Stomach smooth muscle (tissue), 2 donors: ENCODE results near the gene SMYD3.

Experiments used
- H3K27ac ChIP-seq: one replicate; pipeline ENCODE4 v1.7.0; 2013; ENCODE audit warnings: mild to moderate bottlenecking, low read length, inconsistent platforms
- H3K27me3 ChIP-seq, 2 donors: one replicate each; pipeline ENCODE4 v1.7.0; 2013; ENCODE audit warnings: low read length in 2 of 2; ENCODE audit not compliant: insufficient read depth in 2 of 2, control insufficient read depth in 1 of 2
- H3K36me3 ChIP-seq, 2 donors: one replicate each; pipeline ENCODE4 v1.7.0; 2013; ENCODE audit warnings: low read length in 2 of 2; ENCODE audit not compliant: control insufficient read depth in 2 of 2, insufficient read depth in 2 of 2
- H3K4me1 ChIP-seq: one replicate; pipeline ENCODE4 v1.7.0; 2013; ENCODE audit warnings: low read length; ENCODE audit not compliant: control insufficient read depth, insufficient read depth
- H3K4me3 ChIP-seq, 2 donors: one replicate each; pipeline ENCODE4 v1.7.0; 2013; ENCODE audit warnings: low read length in 2 of 2
- H3K9ac ChIP-seq, 2 donors: one replicate each; pipeline ENCODE4 v1.7.0; 2013; ENCODE audit warnings: low read length in 2 of 2, mild to moderate bottlenecking in 1 of 2
- H3K9me3 ChIP-seq, 2 donors: one replicate each; pipeline ENCODE4 v1.7.0; 2013; ENCODE audit warnings: low read length in 2 of 2; ENCODE audit not compliant: control insufficient read depth in 2 of 2
- donor health status: healthy.
- donor health status: Pancreatic carcinoma.

SMYD3 gene

DNA sequence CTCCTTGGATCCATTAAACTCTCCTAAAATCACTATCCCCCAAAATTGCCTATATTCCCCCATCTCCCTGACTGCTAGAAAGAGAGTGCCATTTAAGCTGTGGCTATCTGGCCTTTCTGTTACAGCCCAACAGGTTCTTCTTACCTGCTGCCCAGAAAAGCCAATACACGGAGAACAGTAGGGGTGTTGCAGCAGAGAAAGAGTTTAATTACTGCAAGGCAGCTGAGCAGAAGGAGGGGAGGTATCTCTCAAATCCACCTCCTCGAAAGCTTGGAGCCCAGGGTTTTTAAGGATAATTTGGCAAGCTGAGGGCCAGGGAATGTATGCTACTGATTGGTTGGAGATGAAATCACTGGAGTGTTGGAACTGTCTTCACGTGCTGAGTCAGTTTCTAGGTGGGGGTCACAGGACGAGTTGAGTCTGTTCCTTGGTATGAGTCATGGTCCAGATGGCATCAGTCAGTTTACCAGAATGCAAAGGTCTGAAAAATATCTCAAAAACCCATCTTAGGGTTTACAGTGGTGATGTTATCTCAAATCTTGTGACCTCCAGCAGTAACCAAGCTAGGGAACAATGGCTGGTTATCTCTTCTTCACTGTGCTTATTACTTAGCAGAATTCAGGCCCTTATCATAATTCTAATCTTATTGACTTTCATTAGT is 89.8 kb downstream of the SMYD3 start:
- H3K36me3 ChIP-seq: no peaks in the 10 kb centered on the region
- H3K4me1 ChIP-seq: no peaks in the 10 kb centered on the region
- no peaks in the 10 kb centered on the region for H3K9me3 ChIP-seq
- H3K9ac ChIP-seq: no peak overlapping the region
- H3K4me3 ChIP-seq: no peak overlapping the region
- H3K27ac ChIP-seq: no peak overlapping the region
- no peaks in the 10 kb centered on the region for H3K27me3 ChIP-seq

- Histone ChIP-seq H3K4me3 (no peak overlapping the region), H3K9me3 (no peaks in the 10 kb centered on the region), H3K27me3 (no peaks in the 10 kb centered on the region), H3K4me1 (no peaks in the 10 kb centered on the region), H3K36me3 (no peaks in the 10 kb centered on the region), H3K9ac (no peak overlapping the region), H3K27ac (no peak overlapping the region)
Observed at GRCh38 chr1:246416261-246416660, 90.8 kb downstream of the SMYD3 start.

GRCh38 chr1:246415028-246415427 is 92.1 kb downstream of the SMYD3 start:
- Histone ChIP-seq H3K9ac (no peak overlapping the region), H3K4me3 (no peak overlapping the region), H3K27ac (no peak overlapping the region), H3K9me3 (no peaks in the 10 kb centered on the region), H3K27me3 (no peaks in the 10 kb centered on the region), H3K36me3 (no peaks in the 10 kb centered on the region), H3K4me1 (no peaks in the 10 kb centered on the region)

DNA sequence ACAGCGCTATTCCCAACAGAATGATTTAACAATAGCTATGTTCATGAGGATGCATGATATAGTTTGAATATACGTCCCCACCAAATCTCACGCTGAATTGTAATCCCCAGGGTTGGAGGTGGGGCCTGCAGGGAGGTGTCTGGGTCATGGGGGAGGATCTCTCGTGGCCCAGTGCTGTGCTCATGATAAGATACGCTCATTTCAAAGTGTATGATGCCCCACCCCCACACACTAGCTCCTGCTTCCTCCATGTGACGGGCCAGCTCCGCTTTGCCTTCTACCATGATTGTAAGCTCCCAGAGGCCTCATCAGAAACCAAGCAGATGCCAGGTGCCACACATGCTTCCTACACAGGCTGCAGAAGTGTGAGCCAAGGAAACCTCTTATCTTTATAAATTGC is 93.6 kb downstream of the SMYD3 start:
- H3K9ac ChIP-seq: no peak overlapping the region
- H3K9me3 ChIP-seq: no peaks in the 10 kb centered on the region
- H3K27ac ChIP-seq: no peak overlapping the region
- H3K27me3 ChIP-seq: no peaks in the 10 kb centered on the region
- H3K4me3 ChIP-seq: no peak overlapping the region
- H3K36me3 ChIP-seq: no peaks in the 10 kb centered on the region
- H3K4me1 ChIP-seq: no peaks in the 10 kb centered on the region

GRCh38 chr1:246404078-246404477 is 103.0 kb downstream of the SMYD3 start:
- no peak overlapping the region for H3K27ac ChIP-seq
- no peaks in the 10 kb centered on the region for H3K36me3 ChIP-seq
- H3K9me3 ChIP-seq: no peaks in the 10 kb centered on the region
- no peak overlapping the region for H3K9ac ChIP-seq
- H3K4me3 ChIP-seq: no peak overlapping the region
- peaks cover 2% of the 10 kb centered on the region for H3K4me1 ChIP-seq
- H3K27me3 ChIP-seq: no peaks in the 10 kb centered on the region

DNA sequence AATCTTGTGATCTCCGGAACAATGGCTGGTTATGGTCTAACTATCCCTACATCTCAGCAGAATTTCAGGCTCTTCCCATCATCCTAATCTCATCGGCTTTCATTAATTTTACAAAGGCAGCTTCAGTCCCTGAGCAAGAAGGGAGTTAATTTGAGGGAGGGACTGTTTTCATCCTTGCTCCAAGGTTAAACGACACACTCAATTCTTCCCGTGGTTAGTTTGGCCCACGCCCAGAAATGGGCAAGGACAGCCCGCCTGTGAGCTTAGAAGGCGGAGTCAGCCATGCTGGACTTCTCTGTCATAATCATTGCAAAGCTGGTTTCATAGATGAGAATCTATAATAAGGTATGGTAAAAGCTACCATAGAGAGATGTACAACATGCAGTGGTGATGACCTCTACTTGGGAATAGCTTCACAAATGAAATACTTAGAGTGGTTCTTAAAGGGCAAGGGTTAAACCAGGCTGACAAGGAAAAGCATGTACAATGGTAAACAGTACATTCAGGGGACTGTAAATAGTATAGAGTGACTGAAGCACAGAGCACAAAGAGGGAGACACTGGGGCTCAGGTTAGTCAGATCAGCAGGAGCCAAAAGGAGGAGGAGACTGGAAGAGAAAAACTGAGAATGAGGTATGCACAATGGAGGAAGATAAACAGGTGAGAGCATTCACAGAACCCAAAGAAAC is 108.8 kb downstream of the SMYD3 start:
- Histone ChIP-seq H3K27ac (no peak overlapping the region), H3K36me3 (no peaks in the 10 kb centered on the region), H3K27me3 (no peaks in the 10 kb centered on the region), H3K9ac (no peak overlapping the region), H3K4me3 (no peak overlapping the region), H3K9me3 (no peaks in the 10 kb centered on the region), H3K4me1 (no peaks in the 10 kb centered on the region)

GRCh38 chr1:246397046-246397445 is 110.0 kb downstream of the SMYD3 start:
- H3K36me3 ChIP-seq: no peaks in the 10 kb centered on the region
- H3K9me3 ChIP-seq: no peaks in the 10 kb centered on the region
- H3K9ac ChIP-seq: no peak overlapping the region
- no peak overlapping the region for H3K27ac ChIP-seq
- H3K4me1 ChIP-seq: no peaks in the 10 kb centered on the region
- H3K27me3 ChIP-seq: no peaks in the 10 kb centered on the region
- no peak overlapping the region for H3K4me3 ChIP-seq

GRCh38 chr1:246396322-246396721 is 110.8 kb downstream of the SMYD3 start:
- Histone ChIP-seq H3K4me3 (no peak overlapping the region), H3K9me3 (peaks cover 0 to 2% of the 10 kb centered on the region in 2 donors), H3K4me1 (no peaks in the 10 kb centered on the region), H3K36me3 (no peaks in the 10 kb centered on the region), H3K27me3 (no peaks in the 10 kb centered on the region), H3K9ac (no peak overlapping the region), H3K27ac (no peak overlapping the region)

DNA sequence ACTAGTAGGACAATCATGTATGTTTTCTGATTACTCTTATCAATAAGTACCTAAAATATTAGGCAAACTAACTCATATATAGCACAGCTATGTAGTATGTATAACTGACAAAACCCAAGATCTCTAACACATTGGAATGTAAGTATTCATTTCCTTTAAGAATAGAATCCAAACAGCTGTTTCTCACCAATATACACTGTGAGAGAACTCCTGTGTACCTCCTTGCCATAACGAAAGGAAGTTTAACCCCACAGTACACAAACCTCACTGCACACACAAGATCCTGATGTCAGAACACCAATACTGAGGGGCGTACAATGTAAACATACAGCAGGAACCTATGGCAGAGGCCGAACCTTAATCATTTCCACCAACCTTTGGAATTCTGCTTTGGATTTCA is 113.0 kb downstream of the SMYD3 start:
- Histone ChIP-seq H3K4me1 (no peaks in the 10 kb centered on the region), H3K27me3 (no peaks in the 10 kb centered on the region), H3K27ac (no peak overlapping the region), H3K4me3 (no peak overlapping the region), H3K9ac (no peak overlapping the region), H3K36me3 (no peaks in the 10 kb centered on the region), H3K9me3 (peaks cover 0 to 6% of the 10 kb centered on the region in 2 donors)

- no peaks in the 10 kb centered on the region for H3K4me1 ChIP-seq
- no peak overlapping the region for H3K4me3 ChIP-seq
- no peaks in the 10 kb centered on the region for H3K36me3 ChIP-seq
- no peaks in the 10 kb centered on the region for H3K27me3 ChIP-seq
- no peak overlapping the region for H3K27ac ChIP-seq
- peaks cover 0 to 6% of the 10 kb centered on the region in 2 donors for H3K9me3 ChIP-seq
- H3K9ac ChIP-seq: no peak overlapping the region
Observed at GRCh38 chr1:246390855-246391254, 116.2 kb downstream of the SMYD3 start.

GRCh38 chr1:246384616-246385015 is 122.5 kb downstream of the SMYD3 start:
- Histone ChIP-seq H3K9me3 (no peaks in the 10 kb centered on the region), H3K9ac (no peak overlapping the region), H3K27me3 (no peaks in the 10 kb centered on the region), H3K4me3 (no peak overlapping the region), H3K27ac (no peak overlapping the region), H3K36me3 (no peaks in the 10 kb centered on the region), H3K4me1 (no peaks in the 10 kb centered on the region)
